IPS-NIHi11 (cell line): ENCODE measurements around the gene DOCK1.
A peak's percentile ranks its signal among the peaks of the same experiment; 100 is the strongest.

Source experiments
- DNase-seq: peaks from one replicate; pipeline ENCODE4 v3.0.0; 2012; ENCODE audit warnings: mixed read lengths, low spot score

Gene DOCK1

DNA sequence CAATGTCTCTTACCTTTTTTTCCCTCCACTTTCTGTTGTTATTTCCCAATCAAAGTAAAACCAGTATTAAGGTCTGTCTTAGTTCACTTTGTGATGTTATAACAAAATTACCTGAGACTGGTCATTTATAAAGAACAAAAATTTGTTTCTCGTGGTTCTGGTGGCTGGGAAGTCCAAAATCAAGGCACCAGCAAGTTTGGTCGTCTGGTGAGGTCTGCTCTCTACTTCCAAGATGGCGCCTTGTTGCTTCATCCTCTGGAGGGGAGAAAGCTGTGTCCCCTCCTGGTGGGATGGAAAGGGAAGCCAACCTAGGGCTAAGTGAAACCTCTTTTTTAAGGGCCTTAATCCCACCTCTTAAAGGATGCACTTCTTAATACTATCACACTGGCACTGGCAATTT is 313.4 kb downstream of the DOCK1 start:
- no peak for DNase-seq

DNA sequence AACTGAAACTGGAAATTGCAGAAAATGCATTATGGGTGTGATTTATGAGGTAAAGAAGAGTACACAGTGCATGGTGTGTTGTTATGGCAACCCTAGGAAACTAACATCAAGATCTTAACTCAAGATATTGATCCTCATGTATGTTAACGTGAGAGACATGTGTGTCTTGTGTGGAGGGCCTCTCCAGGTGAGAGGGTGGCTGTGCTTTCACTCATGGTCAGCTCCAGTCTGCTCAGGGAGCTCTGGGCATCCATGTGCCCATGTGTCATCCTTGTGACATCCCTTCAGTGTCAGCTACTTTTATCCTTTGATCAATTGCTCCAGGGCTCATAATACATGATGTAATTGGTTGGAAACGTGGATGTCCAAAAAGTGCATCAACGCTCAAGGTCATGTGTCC is 316.1 kb downstream of the DOCK1 start:
- no peak for DNase-seq

DNA sequence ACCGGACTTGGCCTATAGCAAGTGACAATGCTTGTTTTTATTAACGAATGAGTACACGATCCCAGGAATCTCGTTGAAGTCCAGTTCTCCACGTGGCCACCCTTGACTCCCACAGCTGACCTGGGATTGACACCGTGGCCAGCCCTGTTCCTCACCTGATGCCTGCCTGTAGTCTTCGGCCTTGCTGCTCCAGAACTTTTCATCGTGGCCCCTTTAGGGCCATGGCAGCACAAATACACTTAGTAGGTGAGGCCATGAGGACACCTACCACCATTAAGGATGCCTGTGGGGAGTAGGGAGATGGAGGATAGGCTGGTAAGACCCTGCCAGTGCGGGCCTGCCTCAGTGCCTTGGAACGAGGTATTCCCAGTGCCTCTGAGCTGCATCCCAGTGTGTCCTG is 321.8 kb downstream of the DOCK1 start:
- DNase-seq, result no peak

DNA sequence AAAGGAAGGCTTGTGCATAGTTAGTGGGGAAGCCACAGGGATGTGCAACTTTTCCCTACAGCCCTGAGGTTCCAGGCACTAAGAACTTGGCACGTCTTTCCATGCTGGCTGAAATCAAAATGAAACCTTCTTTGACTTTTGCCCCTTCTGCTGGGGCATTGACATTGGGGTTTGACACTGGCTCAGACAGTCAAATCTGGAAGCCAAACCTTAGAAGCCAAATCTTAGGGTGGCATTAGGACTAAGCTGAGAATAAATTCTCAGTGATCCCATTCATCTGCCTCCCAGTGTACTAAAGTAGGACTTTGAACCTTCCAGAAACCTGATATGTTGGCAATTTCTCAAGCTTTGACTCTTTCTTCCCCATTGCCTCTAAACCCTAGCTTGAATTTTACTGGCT is 322.4 kb downstream of the DOCK1 start:
- DNase-seq, result no peak

DNA sequence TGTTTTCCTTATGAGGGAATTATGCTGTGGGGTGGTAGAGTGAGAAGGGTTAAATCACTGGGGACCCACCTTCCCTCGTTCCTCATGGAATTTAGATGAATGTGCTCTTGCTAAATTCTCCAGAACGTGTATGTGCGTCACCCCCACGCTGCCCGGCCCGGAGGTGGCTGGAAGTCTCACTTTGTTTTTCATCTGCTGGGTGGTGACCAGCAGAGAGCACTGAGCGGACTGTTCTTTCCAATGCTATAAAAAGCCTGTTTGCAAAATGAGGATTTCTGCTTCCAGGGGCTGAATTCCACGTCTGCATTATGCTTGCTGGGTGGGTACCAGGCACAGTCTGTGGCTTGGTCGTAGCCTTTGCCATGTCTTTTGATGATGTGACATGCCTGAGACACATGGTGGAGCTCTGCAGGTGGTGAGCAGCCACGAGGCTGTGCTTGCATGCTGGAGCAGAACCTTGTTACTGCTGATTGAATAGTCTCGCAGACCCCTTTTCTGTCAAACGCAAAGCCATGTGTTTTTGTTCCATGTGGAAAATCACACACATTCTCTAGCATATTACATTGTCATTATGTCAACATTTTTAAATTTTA is 323.1 kb downstream of the DOCK1 start:
- DNase-seq, result no peak

DNA sequence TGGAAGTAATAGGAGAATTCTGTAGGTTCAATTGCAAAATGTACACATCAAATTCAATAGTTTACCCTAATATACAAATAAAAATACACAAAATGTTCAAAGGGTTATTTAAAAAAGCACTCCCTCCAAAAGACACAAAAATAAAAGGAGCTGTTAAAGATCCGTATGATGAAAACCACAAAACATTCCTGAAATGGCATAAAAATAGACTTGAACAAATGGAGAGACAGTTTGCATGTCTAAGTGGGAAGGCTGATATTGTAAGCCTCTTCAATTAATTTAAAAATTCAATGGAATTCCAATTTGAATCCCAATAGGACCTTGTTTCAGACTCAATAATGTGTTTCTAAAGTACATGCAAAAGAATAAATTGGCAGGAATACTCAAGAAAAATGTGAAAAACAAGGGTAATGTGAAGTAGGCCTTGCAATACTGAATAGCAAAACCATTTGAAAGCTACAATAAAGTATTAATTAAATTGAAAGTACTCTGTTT is 329.1 kb downstream of the DOCK1 start:
- no peak for DNase-seq

DNA sequence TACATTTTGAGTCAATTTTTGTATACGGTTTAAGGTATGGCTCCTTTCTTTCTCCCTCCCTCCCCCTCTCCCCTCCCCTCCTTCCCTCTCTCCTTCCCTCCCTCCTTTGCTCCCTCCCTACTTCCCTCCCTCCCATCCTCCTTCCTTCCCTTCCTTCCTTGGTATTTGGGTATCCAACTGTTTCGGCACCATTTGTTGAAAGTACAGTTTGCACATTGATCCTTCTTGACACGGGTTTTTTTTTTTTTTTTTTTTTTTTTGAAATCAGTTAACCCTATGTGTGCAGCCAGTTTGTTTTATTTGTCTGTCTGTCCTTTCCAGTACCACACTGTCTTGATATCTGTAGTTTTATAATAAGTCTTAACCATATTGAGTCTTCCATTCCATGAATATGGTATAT is 331.0 kb downstream of the DOCK1 start:
- DNase-seq, result no peak

DNA sequence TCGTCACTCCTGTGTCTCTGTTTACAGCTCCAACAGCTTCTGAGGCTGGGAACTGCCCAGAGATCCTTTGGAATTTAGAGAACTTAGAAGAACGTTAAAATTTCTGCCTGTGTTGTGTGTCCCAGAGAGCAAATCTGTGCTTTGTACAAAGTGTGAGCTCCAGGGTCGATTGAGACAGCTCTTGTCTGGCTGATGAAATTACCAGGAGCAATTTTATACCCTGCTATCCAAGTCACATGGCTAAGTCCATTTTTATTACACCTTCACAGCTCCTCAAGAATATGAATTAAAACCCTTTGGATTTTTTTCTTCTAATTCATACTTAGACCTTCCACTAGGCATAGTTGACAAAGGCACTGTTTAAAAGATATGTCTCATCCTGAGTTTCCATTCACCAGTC is 337.7 kb downstream of the DOCK1 start:
- no peak for DNase-seq

DNA sequence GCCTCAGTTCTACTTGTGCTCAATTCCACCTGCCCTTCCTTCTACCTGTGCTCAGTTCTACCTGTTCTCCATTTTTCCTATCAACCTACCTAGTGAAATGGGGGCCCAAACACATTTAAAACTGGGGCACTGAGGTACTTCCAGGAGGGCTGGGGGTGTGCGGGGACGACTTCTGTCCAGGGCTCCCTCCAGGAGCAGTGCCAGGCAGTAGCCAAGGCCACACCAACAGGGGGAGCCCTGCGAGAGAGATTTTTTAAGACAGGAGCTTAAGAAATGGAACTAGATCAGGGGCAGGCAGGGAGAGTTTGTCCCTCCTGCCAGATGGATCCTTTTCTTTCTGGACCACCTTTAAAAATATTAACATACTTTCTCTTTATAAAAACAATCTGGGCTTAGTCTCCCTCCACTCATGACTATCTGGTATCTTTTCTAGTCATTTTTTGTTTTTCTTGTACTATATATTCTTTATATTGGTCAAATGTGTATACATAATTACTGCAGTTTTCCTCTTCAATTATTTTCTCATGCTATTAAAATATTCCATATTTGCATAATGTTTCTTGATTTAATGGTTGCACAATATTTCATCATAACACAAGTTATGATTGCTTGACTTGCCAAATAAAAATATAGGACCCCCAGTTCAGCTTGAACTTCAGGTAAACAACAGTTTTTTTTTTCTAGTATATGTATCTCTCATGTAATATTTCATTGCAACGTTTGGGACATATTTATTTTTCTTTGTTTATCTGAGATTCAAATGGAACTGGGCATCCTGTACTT is 338.5 kb downstream of the DOCK1 start:
- DNase-seq, result peak; percentile 75

DNA sequence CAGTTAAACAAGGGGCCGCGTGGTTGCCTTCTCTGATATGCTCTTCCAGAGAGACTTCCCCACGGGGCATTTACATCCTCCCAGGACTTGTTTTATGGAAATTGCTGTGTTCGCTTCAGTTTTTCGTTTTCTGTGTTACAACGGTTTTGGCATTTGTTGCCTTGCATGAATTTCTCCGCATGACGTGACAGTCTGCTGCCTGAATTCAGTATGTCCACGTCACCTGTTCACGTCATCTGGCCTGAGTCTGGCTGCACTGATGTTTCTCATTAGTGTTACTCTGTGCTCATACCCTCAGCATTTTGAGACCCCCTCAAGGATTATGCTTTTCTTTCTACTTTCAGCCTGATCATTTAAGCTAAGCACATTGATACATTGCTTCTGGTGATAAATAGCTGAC is 340.2 kb downstream of the DOCK1 start:
- DNase-seq, result no peak

DNA sequence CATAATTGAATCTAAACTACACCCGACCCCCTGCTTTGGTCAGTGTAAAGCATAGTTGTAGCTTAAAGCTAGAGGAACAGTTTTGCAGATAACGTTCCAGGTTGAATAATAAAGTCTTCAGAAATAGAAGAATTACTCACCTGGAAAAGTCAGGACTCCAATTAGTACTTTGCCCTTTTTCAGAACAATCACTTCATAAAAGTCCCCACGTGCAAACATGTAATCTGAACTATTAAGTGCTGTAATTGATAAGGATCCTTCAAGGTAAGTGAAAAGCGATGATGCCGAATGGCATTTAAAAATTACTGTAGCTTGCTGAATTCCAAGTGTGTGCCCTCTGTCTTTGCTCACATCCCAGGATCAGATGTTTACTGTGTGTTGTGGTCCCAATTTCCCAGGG is 344.8 kb downstream of the DOCK1 start:
- no peak for DNase-seq

DNA sequence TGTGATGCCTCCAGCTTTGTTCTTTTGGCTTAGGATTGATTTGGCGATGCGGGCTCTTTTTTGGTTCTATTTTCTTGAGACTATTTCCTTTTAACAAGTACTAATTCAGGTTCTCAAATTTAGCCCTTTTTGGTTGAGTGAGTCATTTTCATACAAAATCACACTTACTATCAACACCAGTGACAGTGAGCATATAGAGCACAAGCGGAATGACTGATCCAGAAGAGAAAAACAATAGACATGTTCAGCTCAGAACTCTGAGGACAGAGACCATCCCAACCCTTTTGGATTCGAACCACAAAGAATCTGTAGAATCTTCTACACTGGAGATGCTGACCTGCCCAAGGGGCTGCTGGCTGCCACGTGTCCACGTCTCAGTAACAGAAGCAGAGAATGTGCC is 347.6 kb downstream of the DOCK1 start:
- DNase-seq, result no peak

DNA sequence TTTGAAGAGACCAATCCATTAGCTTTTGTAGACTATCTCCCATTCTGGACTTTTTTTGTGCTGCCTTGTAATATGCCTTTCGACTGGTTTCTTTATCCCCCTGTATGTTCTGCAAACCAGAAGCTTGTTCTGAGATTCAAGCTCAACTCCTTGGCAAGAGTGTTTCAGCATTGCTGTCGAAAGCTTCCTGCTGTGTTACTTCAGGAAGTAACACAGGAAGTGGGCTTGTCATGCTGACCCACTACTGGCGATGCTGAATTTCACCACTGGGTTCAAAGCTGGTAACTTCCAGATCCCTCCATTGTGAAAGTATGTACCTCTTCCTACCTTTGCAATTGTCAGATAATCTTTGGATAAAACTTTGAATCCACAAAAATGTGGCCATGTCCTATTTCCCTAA is 349.0 kb downstream of the DOCK1 start:
- no peak for DNase-seq

DNA sequence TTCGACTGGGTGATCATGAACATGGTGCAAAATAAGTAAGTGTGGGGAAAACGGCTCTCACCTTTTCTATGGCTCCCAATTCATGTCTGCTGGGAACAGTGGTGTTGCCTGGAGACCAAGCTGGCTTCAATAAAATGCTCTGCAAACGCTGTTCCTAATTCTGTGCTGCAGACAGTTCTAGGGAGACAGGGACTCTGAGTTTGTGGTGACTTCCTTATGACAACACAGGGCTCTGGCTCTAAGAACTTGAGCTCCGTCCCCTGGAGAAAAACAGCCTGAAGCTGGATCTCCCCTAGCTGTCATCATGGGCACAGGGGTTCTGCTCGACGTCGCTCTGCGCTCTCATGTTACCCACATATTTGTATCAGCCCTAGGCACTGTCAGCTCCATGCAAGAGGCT is 352.2 kb downstream of the DOCK1 start:
- no peak for DNase-seq

DNA sequence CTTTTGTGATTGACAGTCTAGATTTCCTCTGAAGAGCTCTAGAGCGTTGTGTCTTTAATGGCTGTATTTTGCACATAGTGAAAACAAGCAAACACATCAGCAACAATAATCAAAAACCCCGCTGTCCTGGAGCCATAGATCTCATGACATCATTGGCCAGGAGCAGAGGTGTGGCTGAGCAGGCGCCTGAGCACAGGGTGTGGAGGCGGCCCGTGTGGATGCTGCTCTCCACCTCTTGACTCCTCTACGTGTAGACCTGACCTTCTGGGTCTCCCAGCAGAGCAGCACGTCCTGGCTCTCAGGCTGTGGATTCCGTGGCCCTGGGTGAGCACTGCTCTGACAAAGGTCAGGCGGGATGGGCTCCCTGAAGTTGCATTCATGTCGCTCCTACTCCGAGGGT is 354.1 kb downstream of the DOCK1 start:
- DNase-seq, result no peak

DNA sequence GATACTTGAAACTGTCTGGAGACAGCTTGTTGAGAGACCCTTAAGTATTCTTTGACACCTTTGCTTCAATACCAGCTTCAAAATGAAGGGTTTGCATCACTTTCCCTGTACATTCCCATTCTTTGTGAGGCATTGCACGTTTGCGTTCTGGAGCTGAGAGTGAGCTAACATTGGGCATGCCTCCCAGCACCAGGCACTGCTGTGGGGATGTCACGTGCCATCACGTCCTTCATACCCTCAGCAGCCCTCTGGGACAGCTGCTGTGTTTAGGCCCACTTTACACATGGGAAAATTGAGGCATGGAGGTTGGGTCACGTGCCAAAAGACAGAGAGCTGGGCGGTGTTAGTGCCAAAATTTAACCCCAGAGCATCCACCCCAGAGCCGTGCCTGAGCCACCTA is 357.4 kb downstream of the DOCK1 start:
- DNase-seq, result no peak

DNA sequence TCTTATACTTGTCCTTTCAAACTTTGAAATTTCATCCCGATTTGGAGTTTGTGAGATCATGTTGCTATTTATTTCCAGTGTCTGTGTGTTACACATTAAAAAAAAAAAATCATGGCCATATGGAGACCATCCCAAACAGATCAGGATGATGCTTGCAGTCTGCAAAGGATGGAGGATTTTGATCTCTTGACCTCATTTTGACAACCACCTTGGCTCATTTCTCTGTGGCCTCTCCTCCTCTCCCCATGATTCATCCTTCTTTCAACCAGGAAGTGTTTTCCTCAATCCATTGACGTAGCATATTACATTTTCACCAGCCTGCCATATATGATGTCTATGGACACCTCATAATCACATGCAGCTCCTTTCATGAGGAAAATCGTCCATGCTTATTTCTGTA is 360.1 kb downstream of the DOCK1 start:
- no peak for DNase-seq

DNA sequence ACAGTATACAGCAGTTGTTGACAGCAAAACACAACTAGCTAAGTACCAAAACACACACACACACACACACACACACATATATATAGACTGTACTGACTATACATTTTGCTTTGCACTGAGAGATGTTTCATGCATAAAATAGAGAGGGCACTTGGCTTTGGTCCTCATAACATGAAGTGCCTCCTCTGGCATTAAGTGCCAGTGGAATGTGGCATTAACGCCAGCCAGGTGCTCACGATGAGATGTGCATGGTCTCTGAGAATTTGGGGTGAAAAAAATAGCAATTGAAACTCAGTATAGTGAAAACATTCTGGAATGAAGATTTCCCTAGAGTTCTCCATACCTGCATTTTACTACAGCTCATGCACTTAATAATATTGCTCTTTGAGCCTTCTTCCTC is 361.2 kb downstream of the DOCK1 start:
- no peak for DNase-seq

DNA sequence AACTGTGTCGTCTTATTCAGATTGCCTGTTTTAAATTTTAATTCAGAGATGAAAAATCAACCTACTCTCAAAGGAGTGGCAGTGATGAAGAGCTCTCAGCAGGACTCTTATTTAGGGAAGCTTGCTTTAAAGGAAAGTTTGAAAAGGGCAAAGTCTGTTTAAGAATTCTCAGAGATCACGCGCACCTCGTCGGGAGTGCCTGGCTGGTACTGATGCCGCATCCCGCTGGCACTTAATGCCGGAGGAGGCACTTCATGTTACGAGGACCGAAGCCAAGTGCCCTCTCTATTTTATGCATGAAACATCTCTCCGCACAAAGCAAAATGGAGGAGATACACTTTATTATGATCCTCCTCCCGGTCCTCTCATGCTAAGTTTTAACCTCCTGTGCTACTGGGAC is 362.2 kb downstream of the DOCK1 start:
- DNase-seq, result no peak

DNA sequence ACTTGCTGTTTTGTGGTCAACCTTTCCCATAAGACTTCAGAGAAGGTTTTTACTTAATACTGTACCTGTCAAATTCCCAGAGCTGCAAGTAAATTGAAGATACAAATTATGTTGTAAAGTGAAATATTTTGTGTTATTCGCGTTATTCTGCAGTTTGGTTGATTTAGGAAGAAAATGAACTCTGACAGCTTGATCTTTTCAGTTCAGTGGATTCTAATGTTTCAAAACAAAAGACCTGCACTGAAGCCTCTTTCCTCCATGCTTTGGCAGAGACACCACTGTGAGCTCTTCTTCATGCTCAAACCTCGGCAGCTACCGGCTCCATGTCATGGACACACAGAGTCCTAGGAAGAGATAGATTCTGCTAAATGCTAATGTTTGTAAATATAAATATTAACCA is 366.8 kb downstream of the DOCK1 start:
- DNase-seq, result no peak

DNA sequence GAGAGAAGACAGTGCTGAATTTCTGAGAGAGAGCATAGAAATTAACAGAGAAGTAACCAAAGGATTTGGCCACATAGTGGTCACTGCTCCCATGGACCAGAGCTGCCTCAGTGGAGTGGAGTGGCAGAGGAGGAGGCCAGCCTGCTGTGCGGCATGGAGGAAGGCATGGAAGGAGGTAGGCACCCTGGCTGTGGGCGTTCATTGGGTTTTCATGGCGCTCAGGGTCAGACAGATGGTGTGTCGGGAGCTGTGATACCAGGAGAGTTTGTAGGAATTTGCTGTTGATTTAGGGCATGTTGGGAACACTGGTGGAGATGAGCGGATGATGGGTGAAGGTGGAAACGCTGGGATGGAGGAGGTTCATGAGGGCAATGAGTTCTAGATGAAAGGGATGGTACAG is 370.0 kb downstream of the DOCK1 start:
- DNase-seq, result no peak

DNA sequence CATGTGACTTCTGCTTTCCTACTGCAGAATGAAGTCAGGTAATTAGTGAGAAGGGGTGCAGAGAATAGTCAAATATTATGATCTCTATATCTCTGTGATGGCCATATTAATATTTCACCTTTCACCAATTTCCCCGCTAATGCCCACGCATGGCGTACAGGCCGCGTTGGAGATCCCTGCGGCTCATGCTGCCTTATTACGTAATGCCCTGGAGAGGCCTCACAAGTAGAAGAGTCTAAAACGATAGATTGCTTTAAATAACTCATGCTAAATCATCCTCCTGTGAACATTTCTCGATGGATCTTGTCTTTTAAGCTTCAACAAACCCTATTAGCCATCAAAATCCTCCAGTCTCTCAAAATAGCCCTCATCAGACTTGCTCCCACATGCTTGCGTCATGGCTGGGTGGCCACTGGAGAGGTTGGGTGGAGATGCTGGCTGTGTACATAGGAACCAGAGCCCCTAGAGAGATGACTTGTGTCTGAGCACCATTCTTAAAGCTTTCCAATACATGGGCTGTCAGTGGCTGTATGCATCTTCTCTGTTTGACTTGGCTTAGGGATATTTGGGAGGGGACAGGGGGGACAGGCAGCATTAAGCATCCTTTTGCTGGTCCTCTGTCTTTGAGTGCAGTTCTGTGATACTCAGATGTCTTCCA is 370.7 kb downstream of the DOCK1 start:
- DNase-seq, result no peak

DNA sequence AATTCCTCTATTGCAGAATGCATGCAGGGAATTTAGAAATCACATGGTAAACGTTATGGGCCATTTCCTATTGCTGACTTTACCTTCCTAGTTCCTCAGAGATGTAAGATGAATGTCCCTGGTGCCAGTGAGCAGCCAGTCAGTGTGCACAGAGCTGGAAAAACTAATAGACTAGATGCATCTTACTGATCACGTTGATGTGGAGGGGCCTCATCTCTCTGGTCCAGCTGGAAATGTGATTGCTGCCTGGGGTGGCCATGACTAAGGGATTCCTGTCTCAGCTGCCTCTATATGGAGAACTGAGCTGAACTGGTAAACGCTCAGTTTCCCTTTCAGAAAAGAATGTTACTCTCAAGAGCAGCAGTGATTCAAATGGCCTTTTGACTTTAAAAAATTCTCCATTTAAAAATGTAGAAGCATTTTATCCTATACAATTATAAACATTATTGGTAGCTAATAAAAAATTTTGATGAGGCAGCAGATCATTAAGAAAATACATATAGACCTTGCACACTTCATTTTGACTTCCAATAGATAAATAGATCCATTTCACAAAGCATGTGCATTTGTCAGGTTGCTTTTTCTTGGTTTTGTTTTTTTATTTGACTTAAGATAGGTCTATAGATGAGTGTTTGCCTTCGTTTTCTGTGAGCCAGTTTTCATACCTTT is 371.7 kb downstream of the DOCK1 start:
- DNase-seq, result no peak
